Measurements from ENCODE around the gene HOXA2. TPM values are rescaled to one million over a fixed set of nuclear protein-coding genes. Genes with fewer than 3 reads are reported as not detected.

The HOXA2 gene
- total and polyA plus RNA-seq, 2 of the 8 experiments (the other 6 are each of a cell fraction or from before 2014, with no cell fraction given): not detected

DNA sequence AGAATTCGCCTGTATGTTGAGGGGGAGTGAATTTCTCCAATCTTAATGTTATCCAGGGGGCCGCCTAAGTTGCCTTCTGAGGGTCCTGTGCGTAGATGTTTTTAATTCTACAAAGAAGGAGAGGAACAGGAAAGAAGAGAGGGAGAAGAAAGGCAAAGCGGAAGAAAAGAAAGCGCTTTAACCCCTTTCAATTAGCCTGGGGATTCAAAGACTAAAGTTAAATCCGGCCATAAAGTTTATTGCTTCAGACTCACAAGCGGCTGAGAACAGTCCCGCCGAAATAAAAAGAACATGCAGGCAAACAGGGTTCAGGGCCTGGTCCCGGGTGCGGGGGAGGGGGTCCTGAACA is 36.5 kb upstream of the HOXA2 start:
- Histone ChIP-seq H3K27me3 (replicated peaks in 1 of 4; ENCODE audit: control insufficient read depth in 3 of 4, extremely low read depth in 1 of 4, insufficient read depth in 3 of 4, low read length in 3 of 4) (peaks cover 97 to 100% (median 99%) of the 10 kb centered on the region in 4 experiments), H4K20me1 (replicated peaks in 1 of 2; ENCODE audit: control insufficient read depth in 1 of 2, insufficient read depth in 2 of 2, low read length in 2 of 2) (peaks cover 18 to 22% of the 10 kb centered on the region in 2 experiments), H4K91ac (replicated peaks; ENCODE audit: insufficient read length, low read length) (no peak overlapping the region), H3K4ac (replicated peaks; ENCODE audit: insufficient read length, low read depth, low read length) (no peak overlapping the region), H3K4me3 (ENCODE audit: extremely low read depth in 1 of 4, insufficient read depth in 2 of 4, low read depth in 3 of 4, low read length in 4 of 4) (peak overlapping the region in 1 of 4 experiments; percentile 47; a peak in 1 of 8 replicates), H2BK20ac (ENCODE audit: low read length) (no peak overlapping the region), H3K36me3 (ENCODE audit: control insufficient read depth in 2 of 4, insufficient read depth in 4 of 4, low read length in 3 of 4) (peaks cover 0 to 7% (median 0%) of the 10 kb centered on the region in 4 experiments; a peak in 1 of 8 replicates), H4K5ac (ENCODE audit: insufficient read length, low read depth, low read length) (no peak overlapping the region), H2BK120ac (replicated peaks; ENCODE audit: low read depth, low read length) (no peak overlapping the region), H2AFZ (ENCODE audit: low read length) (no peak overlapping the region), H3K4me2 (ENCODE audit: insufficient read depth in 1 of 2, low read depth in 2 of 2, low read length in 2 of 2) (peak overlapping the region in 1 of 2 experiments; percentile 44; a peak in 1 of 4 replicates), H3K18ac (ENCODE audit: extremely low read depth, low read length) (no peak overlapping the region), H2BK15ac (ENCODE audit: low read length) (no peak overlapping the region), H3K4me1 (replicated peaks in 1 of 4; ENCODE audit: control insufficient read depth in 3 of 4, insufficient read depth in 4 of 4, low read length in 3 of 4) (peaks cover 0 to 6% (median 3%) of the 10 kb centered on the region in 4 experiments; a peak in 4 of 7 replicates), H3K56ac (replicated peaks; ENCODE audit: insufficient read length, low read depth, low read length) (no peak overlapping the region), H2BK5ac (ENCODE audit: low read depth, low read length) (no peak overlapping the region), H3K79me2 (ENCODE audit: control insufficient read depth in 1 of 2, insufficient read depth in 2 of 2, low read length in 2 of 2) (no peaks in the 10 kb centered on the region), H3K9me3 (ENCODE audit: insufficient read depth in 2 of 2, low read depth in 1 of 2, low read length in 1 of 2) (no peaks in the 10 kb centered on the region), H3K27ac (ENCODE audit: low read depth, low read length) (no peak overlapping the region), H3K79me1 (ENCODE audit: low read depth, low read length) (no peaks in the 10 kb centered on the region), H4K8ac (ENCODE audit: extremely low read depth, insufficient read depth, low read length) (no peak overlapping the region), H3K14ac (ENCODE audit: insufficient read length) (no peak overlapping the region), H2AK5ac (ENCODE audit: low read depth, low read length) (no peak overlapping the region), H3K23ac (ENCODE audit: insufficient read length) (no peak overlapping the region), H3K9ac (replicated peaks in 1 of 4; ENCODE audit: extremely low read depth in 1 of 4, low read depth in 3 of 4, low read length in 3 of 4) (no peak overlapping the region), H3K23me2 (ENCODE audit: low read depth, low read length) (peaks cover 9% of the 10 kb centered on the region), H2BK12ac (ENCODE audit: low read depth, low read length) (no peak overlapping the region)
- POLR2A ChIA-PET (ENCODE audit: partially characterized antibody): no interaction called here
- WGBS, 2 experiments (ENCODE audit: extremely low coverage in 1 of 2, insufficient coverage in 1 of 2, insufficient read length in 1 of 2, insufficient replicate concordance in 2 of 2, low coverage in 1 of 2, low lambda C conversion rate in 2 of 2, missing lambda C conversion rate in 1 of 2): 12% methylated on average over 11 of the region's 11 CpGs; no CpG with 5 or more reads in 1 of the 2 experiments
- CTCF ChIA-PET (ENCODE audit: partially characterized antibody): interaction anchor here (1.3 to 3.5 kb wide), 2 partner anchors 22 to 286 kb away, joined by 4 to 11 read pairs; no protein-coding TSS in a partner anchor
- FAIRE-seq (no peak), DNase-seq (ENCODE audit: low read depth in 1 of 2, low spot score in 2 of 2) (no peak)
